ENCODE measurements around the gene YOD1.

DNA sequence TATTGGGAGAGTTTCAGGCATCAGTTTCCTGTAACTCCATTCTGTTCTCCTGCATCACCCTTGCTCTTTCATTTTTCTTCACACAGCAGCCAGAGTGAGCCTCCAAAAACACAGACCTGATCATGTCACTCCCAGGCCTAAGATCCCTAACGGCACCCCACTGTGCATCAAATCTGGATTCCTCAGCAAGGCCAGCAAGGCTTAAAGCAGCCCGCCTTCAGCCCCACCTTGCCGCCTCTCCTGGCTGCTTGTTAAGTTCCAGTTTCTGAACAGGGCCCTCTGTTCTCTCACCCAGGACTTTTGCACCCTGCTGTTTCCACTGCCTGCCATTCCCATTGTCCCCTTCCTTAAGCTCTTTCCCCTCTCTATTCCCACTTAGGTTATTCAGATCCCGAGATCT is 47.8 kb downstream of the YOD1 start:
- TF ChIP-seq, protein P1, sequence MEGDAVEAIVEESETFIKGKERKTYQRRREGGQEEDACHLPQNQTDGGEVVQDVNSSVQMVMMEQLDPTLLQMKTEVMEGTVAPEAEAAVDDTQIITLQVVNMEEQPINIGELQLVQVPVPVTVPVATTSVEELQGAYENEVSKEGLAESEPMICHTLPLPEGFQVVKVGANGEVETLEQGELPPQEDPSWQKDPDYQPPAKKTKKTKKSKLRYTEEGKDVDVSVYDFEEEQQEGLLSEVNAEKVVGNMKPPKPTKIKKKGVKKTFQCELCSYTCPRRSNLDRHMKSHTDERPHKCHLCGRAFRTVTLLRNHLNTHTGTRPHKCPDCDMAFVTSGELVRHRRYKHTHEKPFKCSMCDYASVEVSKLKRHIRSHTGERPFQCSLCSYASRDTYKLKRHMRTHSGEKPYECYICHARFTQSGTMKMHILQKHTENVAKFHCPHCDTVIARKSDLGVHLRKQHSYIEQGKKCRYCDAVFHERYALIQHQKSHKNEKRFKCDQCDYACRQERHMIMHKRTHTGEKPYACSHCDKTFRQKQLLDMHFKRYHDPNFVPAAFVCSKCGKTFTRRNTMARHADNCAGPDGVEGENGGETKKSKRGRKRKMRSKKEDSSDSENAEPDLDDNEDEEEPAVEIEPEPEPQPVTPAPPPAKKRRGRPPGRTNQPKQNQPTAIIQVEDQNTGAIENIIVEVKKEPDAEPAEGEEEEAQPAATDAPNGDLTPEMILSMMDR (IDR thresholded peaks at IDR 0.05; ENCODE audit: extremely low read depth in 1 of 2, insufficient read depth in 1 of 2, low read depth in 1 of 2, low read length in 2 of 2), result no peak
- no peak for TF ChIP-seq EZH2 (IDR thresholded peaks at IDR 0.05; ENCODE audit: borderline replicate concordance, low read depth, low read length, severe bottlenecking)
- TF ChIP-seq POLR2A (IDR thresholded peaks at IDR 0.05; ENCODE audit: low read depth, low read length), result no peak
- no peak for TF ChIP-seq JUN (IDR thresholded peaks at IDR 0.05; ENCODE audit: borderline replicate concordance, insufficient read depth, insufficient read length, low read depth)
- no peak for TF ChIP-seq GATA2 (IDR thresholded peaks at IDR 0.05; ENCODE audit: insufficient read depth, insufficient read length, low read depth, low read length)
- TF ChIP-seq, protein P2, sequence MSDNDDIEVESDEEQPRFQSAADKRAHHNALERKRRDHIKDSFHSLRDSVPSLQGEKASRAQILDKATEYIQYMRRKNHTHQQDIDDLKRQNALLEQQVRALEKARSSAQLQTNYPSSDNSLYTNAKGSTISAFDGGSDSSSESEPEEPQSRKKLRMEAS (IDR thresholded peaks at IDR 0.05; ENCODE audit: insufficient read depth, insufficient read length), result no peak
